Stimulated activated CD8-positive, alpha-beta memory T cell treated with anti-CD3 and anti-CD28 coated beads, Interleukin-7, amount 100 ng/mL, for 1 hour (primary cell): ENCODE measurements around the gene STK4.
"Not testable (repeated sequence)": the region's sequence is repeated elsewhere in the genome, so short reads cannot be mapped to it uniquely, and the experiment has no call there.

Source experiments
- DNase-seq, 2 donors: peaks; one replicate each; pipeline ENCODE4 v3.0.0-alpha.2; 2020; ENCODE audit warnings: low read depth in 2 of 2

The STK4 gene

DNA sequence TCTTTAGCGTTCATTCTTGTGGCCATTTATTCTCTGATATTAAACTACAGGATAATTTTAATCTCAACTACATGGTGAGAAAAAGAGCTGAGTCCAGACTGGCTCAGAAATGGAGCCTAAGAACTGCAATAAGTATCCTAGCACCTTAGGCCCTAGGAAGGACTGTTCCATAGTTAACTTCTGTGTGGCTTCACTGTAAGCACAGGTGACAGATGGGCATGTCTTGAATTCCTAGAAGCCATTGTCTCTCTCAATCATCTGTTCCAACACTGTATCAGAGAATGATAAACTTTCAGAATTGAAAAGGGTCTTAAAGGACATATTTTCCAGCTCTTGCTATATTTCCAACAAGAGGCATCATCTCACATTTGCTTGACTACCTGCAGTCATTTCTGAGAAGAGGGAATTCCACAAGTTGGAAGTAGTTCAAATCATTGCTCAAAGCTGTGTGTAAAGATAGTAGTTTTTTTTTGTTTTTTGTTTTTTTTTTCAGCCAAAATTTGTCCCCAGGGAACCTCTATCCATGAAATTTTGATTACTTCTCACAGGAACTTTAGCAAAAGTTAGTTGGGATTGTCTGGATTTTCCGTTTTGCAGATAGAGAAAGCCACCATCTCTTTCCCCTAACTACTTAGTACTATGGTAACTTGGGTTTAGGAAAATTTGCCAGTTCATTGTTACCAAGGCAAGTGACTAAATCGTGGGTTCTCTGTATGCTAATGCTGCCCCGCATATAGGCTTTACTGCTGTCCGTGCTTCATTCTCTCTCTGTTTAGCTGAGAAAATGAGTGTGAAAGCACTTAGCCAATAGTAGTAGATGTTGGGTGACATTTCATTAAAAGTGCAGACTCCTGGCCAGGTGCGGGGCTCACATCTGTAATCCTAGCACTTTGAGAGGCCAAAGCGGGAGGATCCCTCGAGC lies 87.4 kb downstream of the STK4 start:
- DNase-seq: no peak

DNA sequence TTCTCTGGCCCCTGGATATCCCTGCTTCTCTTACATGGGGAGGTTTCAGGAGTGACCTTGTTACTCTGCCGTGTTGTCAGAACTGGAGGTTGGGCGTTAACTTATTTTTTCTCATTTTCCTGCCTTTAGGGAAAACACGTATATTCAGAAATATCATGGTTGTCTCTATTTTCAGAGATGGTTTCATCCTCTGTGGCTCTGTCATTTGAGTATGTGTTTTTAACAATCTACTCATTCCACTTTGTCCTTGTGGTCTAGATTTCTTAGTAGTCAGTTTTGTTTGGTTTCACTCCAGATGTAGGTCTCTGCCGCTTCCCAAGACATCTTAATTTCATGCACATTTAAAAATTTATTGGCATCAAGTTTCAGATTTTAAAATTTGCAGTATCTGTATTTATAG lies 88.7 kb downstream of the STK4 start:
- DNase-seq: no peak

DNA sequence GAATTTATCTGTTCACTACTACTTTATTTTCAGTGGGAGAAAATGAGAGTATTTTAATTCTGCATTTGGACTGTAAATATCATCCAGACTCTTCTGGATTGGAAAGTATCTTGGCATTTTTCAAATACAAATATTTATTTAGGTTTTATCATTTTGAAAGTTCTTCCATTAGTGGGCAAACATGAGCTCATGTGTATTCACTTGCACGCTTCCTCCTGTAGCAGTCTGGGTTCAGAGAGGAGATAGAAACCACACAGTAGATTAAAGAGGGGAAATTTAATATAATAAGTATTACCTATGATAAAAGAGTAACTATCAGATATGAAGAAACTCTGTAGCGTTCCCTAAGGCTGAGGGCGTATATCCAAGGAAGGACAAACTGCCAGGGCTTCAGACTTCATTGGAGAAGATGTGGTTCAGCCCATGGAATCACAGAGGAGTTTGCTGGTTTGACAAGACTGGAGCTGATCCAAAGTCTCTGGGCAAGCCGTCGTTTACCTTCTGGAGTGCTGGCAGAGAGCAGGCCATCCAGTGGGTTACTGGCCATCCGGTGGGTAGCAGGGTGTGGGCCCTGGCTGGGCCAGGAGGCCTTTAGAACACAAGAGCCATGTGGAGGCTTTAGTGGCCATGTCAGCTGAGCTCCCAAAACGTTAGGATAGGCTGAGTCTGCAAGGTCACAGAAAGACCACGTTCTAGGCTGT lies 90.3 kb downstream of the STK4 start:
- no peak for DNase-seq

DNA sequence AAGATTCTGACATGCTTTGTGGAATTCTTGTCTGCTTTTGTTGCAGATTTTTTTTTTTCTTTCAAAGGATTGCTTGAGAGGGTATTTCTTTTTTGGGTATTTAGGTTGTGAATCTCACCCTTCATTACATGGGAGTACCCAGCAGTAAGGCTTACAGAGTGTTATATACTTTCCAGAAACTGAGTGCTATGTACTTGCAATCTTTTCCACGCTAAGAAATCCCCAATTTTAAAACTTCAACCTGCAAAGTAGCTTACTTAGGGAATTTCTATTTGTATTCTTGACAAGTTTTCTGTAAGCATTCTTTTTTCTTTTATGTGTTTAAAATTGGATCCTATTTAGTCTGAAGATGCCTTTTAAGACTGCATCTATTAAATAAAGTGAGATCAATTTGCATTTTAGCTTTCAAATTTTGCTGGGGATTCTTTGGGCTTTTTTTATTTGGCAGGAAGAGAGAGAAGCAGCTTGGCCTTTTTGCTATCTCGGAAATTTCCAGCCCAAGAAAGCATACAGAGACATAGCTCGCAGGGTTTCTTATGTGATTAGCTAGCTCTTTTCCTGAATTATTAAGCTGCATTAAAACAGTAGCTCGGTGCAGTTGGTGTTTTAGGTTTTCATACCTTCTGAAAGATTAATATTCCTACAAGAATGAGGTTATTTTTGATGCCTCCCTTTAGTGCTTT lies 92.0 kb downstream of the STK4 start:
- no peak for DNase-seq

DNA sequence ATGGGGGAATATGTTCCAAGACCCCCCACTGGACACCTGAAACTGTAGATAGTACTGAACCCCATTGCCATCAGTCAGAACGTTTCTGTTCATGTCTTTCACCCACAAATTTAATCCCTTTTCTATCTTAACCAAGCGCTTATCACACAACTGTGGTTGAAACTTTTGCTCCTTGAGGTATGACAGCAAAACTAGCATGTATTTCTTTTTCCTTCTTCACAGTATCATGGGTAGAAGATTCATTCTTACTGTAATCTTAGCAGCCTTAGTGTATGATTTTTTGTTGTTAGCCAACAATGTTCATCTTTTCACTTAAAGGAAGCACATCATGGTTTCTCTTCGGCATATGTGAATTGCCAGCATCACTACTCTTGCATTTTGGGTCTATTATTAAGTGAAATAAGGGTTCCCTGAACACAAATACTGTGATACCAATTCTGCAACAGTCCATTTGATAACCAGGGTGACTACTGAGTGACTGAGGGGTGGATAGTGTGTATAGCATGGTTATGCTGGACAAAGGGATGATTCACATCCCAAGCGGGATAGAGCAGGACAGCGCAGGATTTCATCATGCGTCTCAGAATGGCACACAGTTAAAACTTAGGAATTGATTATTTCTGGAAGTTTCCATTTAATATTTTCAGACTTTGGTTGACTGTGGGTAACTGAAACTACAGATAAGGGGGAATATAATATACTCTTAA lies 92.9 kb downstream of the STK4 start:
- DNase-seq: no peak

DNA sequence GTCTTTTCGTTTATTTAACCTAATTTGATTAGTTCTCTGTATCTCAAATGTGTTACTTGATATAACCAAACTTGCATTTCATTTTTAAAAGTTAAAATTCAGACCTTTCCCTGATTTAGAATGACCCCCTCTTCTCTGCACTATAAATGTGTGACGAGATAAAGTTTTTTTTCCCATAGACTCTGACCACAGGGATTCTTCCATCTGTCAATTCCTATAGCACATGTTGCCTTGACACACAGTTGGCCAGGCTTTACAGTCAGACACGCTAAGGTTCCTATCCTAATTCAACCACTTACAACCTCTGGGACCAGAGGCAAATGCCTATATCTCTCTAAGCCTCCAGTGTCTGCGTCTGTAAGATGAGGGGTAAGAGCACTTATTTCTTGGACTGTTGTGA lies 94.0 kb downstream of the STK4 start:
- no peak for DNase-seq

DNA sequence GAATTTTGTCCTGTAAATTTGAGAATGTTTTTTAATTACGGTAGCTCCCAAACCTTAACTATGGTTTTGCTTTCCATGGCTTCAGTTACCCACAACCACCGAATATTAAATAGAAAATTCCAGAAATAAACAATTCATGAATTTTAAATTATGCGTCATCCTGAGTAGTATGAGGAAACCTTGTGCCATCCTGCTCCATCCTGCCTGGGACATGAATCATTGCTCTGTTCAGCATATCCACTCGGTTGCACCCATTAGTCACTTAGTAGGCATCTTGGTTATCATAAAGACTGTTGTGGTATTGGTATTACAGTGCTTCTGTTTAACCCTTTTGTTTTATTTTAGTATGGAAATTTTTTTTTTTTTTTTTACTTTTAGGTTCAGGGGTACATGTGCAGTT lies 94.9 kb downstream of the STK4 start:
- no peak for DNase-seq

DNA sequence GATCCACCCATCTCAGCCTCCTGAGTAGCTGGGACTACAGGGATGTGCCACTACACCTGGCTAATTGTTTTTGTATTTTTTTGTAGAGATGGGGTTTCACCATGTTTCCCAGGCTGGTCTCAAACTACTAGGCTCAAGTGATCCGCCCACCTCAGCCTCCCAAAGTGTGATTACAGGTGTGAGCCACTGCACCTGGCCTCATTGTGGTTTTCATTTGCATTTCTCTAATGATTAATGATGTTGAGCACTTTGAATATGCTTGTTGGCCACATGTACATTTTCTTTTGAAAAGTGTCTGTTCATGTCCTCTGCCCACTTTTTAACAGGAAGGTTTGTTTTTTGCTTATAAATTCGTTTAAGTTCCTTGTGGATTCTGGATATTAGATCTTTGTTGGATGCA lies 96.8 kb downstream of the STK4 start:
- not testable (repeated sequence) for DNase-seq

DNA sequence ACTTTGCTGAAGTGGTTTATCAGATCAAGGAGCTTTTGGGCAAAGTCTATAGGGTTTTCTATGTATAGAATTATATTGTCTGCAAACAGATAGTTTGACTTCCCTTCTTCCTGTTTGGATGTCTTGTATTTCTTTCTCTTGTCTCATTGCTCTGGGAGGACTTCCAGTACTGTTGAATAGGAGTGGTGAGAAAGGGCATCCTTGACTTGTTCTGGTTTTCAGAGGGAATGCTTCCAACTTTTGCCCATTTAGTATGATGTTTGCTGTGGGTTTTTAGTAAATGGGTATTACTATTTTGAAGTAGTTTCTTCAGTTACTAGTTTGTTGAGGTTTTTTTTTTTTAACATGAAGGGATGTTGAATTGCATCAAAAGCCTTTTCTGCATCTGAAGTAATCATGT lies 98.5 kb downstream of the STK4 start:
- no peak for DNase-seq

DNA sequence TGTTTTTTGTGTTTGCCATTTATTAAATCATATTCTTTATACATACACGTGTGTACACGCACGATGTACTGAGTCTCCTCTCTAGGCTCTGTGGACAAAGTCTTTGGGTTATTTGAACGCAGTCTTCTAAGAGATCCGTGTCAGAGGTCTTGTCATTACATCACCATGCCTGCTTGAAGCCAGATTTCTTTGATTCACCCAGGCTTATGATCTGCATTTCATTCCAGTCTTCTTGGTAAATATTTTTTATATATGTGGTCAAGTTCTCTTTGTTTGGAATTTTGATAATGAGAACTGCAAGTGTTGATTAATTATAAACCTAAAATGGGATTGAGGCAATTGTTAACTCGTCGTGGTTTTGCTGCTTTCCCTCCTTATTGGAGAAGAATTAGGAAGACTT lies 100.1 kb downstream of the STK4 start:
- no peak for DNase-seq

DNA sequence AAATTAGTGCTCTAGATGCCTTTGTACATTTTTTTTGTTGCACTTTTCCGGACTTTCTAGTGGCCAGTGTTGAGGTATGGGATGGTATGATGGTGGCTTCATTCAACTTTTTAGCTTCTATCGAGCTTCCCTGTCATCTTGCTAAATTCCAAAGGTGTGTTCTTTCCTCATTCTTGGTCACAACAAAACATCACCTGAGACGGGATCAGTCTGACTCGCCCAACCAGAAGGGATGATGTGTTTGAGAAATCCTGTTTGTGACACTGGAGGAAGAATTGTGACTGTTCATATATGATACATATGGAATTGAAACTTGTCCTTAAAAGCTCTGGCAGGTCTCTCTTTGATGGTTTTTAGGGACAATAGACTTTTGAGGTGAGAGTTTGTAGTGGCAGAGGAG lies 100.8 kb downstream of the STK4 start:
- DNase-seq: no peak

DNA sequence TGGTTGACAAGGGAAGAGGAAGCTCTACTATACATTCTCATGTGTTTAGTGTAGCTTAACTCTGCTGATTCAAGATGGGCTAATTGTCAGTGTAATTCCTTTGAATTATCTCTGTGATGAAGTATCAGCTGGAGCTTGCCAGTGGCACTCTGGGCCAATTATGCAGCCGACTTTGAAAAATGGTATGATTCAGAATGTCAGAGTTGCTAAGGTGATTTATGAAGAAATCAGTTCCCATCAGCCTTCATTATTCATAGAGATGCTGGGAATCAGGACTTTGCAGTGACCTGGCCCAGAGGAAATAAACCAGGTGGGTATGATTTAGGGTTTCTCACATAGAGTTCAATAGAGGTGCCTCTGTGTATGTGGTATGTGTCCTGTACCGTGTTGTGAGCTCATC lies 101.2 kb downstream of the STK4 start:
- no peak for DNase-seq

DNA sequence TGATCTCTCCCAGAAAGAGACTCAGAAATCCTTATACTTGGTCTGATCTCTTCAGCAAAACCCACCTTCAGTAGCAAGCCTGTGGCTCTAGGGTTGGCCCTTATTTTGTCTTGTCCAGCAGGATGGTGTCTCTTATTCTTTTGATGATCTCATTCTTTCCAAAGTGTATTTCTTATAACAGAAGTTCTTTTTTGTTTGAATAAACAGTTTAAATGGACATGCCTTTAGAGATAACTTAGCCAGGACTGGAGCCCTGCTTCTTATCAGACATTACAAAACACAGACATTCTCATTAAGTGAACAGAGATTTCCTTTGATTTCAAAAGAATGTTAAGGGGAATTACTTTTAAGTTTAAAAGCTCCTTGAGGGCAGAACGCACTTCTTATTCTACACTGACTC lies 102.9 kb downstream of the STK4 start:
- DNase-seq: no peak

DNA sequence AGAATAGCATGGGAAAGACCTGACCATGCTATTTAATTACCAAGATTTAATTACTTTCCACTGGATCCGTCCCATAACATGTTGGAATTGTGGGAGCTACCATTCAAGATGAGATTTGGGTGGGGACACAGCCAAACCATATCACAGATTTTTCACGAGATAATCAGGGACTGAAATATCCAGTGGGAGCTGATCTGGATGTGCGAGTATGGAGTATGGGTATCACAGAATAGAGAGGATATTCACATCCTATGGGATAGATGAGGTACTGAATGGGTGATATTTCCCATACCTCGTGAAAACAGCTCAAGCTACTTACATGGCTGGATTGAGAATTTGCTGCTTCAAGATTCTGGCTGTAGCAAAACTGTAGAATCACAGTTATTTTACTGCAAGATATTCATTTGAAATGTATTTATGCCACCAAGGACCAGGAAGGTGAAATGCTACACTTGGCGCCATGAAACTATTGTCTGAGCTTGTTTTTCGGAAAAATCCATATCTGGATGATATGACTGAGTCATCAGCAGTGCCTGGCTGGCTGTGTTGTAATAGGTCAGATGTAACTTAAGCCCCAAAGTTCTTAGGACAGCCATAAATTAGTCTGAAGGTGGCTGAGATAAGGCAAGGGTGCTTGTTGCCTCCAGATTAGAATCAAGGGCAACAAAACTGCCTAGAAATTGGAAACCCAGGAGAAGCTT lies 104.8 kb downstream of the STK4 start:
- no peak for DNase-seq

DNA sequence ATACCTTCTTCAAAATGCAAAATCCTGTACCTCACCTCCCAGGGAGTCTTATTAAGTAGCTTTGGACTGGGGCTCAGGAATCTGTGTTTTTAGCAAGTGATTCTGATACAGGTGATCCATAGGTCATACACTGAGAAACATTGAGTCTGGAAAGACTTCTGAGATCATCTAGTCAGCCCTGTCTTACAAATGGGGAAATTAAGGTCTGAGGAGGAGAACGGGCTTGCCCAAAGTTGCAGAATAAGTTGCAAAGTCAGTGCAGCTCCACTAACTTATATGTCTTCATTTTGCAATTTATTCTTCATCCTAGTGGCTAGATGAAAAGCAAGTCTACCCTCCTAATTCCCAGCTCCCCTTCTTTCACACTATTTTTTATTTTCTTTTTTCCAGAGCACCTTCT lies 105.8 kb downstream of the STK4 start:
- DNase-seq: no peak

DNA sequence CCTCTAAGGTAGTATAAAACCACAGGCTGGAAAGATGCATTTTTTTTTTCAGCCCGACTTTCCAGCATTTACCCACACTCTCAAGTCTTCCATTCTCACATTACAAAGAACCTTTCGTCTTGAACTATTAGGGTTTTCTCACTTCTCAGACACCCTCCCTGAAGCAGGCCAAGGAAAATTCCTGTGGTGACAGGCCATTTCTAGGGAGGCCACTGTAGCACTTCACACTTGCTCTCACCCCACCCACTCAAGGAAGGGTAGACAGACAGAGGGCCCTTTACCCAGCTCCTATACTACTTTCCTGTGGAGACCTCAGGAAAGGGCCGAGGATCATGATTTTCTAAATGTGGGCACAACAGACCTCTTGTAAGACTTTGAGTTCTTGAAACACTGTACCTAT lies 106.9 kb downstream of the STK4 start:
- DNase-seq: no peak

DNA sequence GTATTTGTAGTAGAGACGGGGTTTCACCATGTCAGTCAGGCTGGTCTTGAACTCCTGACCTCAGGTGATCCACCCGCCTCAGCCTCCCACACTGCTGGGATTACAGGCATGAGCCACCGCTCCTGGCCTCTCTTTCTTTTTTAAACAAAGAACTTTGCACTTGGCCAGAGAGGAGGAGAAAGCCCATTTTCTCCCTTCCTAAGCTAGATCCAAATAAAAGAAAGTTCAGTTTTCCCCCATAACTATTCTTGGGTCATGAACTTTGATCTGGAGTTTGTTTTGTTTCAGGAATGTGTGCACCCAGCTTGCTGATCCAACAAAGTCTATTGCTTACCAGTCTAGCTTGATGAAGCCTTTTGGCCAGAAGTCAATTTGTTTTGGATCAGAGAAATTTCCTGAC lies 111.2 kb downstream of the STK4 start:
- DNase-seq: no peak

DNA sequence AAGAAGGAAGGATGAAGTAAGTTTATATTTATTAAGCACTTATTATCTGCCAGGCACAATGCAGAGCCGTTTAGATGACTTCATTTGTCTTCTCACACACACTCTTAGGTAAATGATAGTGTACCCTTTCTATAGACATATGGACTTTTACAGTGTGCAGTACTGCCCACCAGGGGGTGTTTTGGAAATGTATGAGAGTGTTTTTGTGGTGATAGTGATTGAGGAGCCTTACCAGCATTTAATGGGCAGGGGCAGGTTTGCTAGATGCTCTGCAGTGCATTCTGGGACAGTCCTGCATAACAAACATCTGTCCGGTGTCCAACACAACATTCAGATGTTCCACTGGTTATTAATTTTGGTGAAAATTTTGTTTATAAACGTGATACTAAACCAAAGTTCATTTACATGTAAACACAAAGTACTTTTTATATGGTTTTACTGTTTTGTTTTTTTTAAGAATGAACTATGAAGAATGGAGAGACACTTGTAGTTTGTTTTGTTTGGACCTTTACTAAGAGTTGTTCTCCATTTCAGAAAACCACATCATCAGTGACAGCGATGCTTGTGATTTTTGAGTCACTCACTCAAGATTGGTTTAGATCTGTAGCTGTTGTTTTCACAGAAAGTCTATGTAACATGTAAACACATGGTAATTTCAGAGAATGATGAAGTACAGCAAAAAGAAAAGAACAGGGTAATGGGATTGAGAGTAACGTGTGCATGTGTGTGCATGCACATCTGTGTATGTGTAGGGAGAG lies 114.7 kb downstream of the STK4 start:
- no peak for DNase-seq

DNA sequence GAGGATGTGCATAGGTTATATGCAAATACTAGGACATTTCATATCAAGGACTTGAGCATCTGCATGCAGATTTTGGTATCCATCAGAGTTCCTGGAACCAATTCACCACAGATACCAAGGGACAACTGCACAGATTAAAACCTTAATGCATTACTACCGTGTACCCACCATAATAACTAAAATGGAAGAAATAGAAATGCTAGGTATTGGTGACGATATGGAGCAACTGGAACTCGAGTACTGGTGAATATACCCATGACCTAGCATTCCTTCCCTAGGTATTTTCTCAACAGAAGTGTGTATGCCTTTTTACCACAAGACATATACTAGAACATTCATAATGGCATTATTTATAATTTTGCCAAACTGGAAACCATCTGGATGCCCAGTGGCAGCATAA lies 116.2 kb downstream of the STK4 start:
- no peak for DNase-seq

DNA sequence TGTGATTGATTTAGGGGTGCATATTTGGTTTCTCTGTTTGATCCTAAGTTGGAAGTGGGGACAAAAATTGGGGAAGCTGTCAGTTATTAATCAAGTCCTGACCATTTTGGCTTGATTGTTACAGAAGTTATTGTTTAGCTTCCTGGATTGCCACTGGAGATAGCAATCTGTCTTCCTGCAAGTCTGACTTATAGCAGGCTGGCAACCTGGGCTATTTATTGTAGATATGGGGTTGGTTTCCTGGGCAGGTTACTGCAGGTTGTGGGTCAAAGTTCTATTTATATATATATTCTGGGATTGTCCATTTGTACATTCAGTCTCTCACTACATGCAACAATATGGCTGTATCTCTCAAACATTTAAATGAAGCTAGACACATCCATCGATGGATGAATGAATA lies 116.8 kb downstream of the STK4 start:
- DNase-seq: no peak

DNA sequence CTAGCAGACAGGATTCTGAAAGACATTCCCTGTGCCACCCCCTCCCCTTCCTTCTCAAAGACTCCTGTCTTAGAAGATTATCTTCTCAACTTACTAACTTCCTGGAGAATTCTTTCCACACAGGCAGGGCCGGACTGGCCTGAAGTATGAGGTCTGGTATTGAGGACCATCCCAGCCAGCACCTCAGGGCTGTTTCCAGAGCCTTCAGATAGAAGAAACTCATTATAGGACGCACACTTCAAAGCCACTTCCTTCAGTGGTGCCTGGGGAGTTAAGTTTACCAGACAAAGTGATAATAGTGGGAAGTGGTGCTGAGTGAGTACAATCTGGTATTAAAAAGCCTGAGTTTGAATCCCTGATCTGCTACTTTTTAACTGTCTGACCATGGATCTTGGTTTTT lies 119.0 kb downstream of the STK4 start:
- DNase-seq: no peak
